GM21447 (cell line): ENCODE results near the gene DCAF7.

ENCODE experiments used
- ATAC-seq: cut with Tn5 transposase; IDR thresholded peaks from one replicate; pipeline ENCODE4 v1.9.1; 2021; ENCODE audit not compliant: unreplicated experiment

The DCAF7 gene

DNA sequence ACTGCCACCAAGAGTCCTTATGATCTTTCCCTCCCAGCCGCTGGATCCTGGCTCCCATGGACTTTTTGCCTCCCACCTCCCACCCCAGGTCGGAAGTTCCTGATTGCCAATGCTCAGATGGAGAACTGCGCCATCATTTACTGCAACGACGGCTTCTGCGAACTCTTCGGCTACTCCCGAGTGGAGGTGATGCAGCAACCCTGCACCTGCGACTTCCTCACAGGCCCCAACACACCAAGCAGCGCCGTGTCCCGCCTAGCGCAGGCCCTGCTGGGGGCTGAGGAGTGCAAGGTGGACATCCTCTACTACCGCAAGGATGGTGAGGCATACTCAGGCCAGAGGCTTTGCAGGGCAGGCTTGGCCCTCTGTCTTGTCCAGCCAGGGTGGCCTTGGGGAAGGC, 26.2 kb upstream of the DCAF7 start:
- no peak for ATAC-seq

DNA sequence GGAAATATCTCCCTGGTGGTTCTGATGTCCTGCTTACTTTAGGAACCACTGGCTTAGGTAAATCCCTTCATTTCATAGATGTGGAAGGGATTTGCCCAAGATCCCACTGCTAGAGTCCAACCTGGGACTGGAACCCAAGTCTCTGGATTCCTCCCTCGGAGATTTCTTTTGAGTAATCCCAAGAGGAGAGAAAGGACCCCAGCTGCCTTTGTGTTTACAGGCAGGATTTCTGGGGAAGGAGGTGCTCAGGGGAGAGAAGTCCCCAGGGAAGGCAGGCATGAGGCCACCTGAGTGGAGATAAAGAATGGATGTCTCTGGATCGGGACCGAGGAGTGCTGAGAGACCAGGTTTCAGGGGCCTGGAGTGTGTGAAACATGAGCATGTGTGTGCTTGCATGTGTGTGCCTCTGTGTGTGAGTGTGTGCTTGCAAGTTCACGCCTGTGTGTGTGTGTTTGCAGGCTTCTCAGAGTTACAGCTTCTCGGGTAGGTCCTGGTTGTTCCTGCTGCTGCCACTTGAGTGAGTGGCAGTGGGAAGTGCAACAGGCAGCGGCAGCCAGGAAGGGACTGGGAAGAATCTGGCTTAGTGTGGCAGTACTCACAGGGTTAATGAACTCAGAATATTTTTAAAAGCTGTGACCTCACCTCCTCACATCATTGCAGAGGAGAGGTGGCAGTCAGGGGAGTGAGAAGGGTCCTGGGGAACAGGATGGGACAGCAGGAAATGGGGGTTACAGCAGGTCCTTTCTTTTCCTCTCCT, 24.9 kb upstream of the DCAF7 start:
- ATAC-seq = no peak

DNA sequence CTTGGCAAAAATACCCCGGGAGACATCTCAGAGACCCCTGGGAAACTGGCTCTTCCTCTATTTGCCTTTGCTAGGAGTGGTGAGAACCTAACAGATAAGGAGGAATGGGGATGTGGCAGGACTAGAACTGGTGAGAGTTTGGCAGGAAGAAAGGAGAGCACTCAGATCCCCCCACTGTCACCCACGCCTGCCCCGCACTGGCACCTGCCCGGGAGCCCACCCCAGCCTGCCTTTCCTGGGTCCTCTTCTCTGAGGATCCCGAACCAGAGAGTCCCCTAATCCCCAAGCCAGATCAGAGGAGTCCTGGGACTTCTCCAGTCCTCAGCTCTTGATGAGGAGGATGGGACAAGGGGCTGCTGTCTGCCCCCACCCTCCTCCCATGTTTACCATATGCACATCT, 23.4 kb upstream of the DCAF7 start:
- no peak for ATAC-seq

DNA sequence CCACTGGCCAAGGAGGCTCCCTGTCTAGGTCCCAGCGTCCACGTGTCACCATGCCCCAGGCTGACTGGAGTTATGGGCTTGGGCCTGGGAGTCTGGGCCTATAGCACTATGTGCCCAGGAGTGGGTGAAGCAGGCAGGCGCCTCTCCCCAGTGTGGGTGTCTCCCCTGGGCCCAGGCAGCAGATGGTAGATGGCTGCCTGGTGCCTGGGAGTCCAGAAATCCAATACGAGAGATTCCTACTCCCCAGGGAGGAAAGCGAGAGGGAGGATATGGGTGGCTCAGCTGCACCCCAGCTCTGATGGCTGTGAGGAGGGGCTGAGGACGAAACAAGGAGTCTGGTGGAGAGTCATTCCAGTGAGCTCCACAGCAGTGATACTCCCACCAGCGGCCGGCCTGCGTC, 22.1 kb upstream of the DCAF7 start:
- no peak for ATAC-seq

DNA sequence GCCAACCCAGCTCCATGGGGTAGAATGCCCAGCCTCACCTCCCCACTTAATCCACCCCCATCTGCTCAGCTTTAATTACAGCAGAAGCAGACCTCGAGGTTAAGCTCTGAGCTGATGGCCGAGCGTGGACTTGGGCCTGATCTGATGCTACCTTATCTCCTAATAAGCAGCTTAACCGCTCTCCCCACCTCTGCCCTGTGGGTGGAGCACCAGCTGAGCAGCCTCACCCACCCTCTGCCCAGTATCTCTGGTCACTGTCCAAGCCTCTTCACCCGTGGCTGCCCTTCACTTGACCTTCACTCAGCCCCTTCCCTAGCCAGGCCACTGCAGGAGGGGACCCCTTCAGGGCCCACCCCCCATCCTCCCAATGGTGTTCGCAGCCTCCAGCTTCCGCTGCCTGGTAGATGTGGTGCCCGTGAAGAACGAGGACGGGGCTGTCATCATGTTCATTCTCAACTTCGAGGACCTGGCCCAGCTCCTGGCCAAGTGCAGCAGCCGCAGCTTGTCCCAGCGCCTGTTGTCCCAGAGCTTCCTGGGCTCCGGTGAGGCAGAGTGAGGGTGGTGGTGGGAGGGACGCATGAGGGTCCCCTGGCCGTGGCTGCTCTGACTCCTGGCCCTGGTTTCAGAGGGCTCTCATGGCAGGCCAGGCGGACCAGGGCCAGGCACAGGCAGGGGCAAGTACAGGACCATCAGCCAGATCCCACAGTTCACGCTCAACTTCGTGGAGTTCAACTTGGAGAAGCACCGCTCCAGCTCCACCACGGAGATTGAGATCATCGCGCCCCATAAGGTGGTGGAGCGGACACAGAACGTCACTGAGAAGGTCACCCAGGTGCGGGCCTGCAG, 20.3 kb upstream of the DCAF7 start:
- ATAC-seq = no peak

DNA sequence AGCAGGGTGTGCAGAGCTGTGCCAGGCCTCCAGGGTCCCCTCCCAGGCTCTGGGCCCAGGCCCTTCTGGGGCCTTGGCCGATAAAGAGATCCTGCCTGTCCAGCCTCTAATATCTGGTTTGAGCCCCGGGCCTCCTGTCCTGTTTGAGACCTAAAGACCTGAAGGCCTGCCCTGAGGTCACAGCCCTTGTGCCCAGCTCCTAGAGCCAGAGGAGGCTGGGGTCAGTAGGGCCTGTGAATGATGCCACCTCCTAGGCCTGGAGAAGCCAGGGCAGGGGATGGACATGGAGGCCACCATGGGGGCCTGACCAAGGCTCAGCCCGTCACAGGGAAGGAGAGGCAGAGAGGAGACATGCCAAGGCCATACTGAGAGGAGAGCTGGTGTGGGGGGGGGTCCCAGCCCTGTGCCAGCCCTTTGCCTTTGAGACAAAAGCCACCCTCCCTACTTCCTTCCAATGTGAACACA, 19.7 kb upstream of the DCAF7 start:
- ATAC-seq = no peak

DNA sequence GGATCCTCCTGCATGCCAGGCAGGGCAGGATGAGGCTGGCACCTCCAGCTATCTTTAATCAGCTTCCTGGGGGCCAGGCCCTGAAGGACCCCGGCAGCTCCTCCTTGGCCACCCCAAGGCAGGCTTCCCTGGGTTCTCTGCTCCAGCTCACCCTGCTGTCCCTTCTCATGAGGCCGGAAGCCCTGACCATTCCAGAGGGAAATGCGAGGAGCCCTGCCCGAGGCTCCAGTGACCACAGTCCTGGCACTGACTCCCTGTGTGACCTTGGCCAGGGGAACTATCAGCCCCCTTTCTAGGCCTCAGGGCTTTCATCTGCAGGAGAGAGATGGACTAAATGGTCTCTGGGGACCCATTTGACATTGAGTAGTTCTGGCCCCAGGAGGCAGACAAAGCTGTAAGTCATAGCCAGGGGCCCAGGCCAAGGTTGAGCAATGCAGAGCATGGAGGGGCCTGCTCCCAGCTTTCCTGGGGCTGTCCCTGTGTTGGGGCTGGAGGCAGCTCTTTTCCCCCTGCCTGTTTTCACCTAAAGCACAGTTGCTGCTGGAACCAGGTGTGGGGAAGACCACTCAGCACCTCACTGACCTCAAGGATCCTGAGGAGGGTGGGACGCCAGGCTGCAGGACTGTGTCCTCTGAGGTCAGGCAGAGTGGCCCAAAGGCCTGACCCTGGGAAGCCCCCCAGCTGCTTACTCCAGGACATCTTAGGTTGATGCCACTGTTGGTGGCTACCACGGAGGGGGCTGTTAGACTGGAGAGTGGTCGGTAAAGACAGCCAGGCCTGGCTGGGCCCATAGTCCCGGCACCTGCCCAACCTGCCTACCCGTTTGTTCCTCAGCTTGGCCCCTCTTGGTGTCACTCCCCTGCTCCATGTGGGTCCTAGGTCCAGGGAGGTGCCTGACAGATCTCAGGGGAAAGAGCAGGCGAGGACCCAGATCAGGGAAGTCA, 19.0 kb upstream of the DCAF7 start:
- ATAC-seq = no peak

DNA sequence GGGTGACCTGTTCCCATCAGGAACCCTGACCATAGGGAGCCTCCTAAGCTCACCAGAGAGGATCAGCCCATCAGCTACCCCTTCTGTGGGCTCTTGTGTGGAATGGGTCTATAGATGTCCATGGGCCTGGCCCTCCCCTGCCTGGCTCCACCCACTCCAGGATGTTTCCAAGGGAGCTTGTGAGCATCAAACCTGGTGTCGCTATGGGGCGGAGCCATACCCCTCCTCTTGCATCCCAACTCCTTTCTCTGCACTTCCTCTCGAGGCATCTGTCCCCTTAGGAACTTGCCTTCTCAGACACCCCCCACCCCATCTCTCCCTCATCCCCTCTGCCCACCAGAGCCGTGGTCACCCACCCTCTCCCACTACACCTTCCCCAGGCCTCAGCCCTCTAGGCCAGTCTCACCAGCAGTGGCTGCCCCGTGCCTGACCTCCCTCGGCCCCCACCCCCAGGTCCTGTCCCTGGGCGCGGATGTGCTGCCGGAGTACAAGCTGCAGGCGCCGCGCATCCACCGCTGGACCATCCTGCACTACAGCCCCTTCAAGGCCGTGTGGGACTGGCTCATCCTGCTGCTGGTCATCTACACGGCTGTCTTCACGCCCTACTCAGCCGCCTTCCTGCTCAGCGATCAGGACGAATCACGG, 16.7 kb upstream of the DCAF7 start:
- no peak for ATAC-seq

DNA sequence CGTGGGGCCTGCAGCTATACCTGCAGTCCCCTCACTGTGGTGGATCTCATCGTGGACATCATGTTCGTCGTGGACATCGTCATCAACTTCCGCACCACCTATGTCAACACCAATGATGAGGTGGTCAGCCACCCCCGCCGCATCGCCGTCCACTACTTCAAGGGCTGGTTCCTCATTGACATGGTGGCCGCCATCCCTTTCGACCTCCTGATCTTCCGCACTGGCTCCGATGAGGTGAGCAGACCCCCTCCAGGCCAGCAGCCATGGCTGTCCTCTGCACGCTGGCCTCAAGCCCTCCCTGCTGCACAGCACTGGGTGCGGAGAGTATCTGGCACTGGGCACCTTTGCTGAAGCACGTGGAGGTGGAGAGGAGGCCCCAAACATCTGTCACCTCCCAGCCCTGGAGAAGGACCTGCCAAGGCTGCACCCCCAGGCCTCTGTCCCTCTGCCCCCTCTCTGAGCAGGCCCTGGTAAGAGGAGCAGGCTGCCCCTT, 16.2 kb upstream of the DCAF7 start:
- no peak for ATAC-seq

DNA sequence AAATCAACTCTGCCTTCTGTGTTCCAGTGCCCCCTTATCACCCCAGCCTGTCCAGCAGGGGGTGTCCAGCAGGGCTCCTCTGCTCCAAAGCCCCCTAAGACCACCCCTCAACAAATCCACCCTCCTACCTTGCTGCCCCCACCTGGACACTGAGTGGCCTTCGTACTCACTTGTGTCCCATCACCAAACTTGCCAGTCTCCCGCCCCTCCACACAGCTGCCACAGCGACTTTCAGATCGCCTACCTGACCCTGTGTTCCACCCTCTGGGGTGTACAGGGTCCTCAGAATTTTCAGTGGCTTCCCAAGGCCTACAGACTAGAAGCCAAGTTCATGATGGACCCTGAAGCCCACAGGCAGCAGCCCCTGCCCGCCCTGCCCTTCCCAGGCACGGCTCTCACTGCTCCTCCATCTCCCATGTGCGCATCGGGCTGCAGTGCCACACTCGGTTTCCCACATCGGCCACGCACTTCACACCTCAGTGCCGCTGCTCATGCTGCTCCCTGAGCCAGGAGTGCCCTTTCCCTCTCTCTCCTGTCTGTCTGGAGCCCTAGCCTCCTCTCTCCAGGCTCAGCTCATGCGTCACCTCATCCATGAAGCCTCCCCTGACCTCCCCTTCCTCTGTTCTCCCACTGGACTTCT, 15.3 kb upstream of the DCAF7 start:
- ATAC-seq = no peak

DNA sequence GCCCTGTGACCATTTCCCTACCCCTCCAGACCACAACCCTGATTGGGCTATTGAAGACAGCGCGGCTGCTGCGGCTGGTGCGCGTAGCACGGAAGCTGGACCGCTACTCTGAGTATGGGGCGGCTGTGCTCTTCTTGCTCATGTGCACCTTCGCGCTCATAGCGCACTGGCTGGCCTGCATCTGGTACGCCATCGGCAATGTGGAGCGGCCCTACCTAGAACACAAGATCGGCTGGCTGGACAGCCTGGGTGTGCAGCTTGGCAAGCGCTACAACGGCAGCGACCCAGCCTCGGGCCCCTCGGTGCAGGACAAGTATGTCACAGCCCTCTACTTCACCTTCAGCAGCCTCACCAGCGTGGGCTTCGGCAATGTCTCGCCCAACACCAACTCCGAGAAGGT, 14.6 kb upstream of the DCAF7 start:
- no peak for ATAC-seq

DNA sequence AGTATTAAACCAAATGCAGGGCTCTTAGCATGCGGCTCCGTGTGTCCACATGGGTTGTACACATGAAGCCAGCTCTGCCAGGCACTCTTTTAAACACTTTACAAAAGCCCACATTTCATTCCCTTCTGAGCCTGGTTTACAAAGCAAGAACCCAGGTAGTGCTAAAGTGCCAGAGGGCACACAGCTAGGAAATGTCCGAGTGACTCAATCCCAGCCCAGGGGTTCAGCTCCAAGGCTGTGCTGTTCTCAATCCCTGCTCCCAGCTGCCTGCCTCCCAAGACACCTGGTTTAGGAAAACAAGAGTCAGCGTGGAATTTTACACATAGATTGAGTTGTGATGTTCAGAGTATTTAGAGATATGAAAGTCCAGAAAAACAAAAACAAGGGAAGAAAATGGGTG, 13.3 kb upstream of the DCAF7 start:
- no peak for ATAC-seq

DNA sequence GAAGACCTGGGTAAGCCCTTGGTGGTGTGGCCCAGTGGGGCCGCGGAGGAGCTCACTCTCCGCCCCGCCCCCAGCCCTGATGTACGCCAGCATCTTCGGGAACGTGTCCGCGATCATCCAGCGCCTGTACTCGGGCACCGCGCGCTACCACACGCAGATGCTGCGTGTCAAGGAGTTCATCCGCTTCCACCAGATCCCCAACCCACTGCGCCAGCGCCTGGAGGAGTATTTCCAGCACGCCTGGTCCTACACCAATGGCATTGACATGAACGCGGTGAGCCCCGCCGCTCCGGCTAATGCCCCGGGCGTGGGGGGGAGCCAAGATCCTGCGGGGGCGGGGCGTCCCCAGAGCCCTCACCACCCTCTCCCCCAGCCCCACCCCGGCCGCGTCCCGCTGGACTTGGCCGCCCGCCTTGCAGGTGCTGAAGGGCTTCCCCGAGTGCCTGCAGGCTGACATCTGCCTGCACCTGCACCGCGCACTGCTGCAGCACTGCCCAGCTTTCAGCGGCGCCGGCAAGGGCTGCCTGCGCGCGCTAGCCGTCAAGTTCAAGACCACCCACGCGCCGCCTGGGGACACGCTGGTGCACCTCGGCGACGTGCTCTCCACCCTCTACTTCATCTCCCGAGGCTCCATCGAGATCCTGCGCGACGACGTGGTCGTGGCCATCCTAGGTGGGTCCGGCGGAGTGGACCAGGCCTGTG, 12.1 kb upstream of the DCAF7 start:
- no peak for ATAC-seq

DNA sequence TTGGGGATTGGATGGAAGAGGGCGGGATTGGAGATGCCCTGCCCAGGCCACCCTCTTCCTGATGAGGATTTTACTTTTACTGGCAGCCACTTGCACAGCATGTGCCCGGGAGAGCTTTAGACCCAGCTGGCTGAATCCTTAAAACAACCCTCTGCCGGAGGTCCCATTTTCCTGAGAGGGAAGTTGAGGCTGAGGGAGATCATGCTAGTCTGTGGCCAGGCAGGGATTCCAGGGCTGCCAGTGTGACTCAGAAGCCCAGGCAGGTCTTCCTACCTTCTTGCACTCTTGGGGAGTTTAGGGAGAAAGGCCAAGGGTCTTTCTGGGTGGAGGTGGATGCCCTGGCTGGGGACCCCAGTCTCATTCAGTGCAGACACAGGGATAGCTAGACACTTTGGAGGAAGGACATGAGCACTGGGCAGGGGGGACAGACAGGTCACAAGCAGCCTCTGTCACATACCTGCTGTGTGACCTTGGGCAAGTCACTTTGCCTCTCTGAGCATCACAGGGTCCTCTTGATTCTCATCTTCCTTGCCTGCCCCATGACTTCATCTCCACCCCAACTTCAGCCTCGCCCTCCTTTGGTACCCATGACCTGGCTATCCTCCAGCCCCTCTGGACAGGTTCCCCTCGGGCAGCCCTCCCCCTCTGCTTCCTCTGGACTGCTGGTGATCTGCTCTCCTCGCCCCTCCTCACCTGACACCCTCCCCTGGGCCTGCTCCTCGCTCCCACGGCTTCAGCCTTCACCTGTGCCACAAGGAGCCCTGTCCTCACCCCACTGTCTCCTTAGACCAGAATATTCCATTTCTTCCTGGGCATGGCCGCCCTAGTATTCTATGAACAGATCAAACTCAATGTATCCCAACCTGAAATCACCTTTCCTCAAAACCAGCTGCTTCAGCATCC, 11.3 kb upstream of the DCAF7 start:
- no peak for ATAC-seq

DNA sequence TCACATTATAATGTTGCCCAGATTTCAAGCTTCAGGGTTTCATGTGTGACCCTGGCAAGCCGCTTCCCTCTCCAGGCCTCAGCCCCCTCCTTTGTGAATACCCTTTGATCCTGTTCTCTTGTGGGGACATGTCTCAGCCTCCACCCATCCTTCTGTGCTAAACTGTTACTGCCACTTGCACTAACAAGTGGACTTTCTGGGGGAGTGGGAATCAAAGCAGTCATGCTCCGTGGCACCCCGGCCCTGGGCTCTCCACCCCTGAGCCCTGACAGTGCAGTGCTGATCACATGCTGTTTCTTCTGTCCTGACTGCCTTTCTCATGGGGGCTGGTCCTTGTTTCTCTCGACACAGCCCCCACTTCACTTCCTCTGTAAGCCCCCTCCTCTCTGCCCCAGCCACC, 9.7 kb upstream of the DCAF7 start:
- no peak for ATAC-seq

DNA sequence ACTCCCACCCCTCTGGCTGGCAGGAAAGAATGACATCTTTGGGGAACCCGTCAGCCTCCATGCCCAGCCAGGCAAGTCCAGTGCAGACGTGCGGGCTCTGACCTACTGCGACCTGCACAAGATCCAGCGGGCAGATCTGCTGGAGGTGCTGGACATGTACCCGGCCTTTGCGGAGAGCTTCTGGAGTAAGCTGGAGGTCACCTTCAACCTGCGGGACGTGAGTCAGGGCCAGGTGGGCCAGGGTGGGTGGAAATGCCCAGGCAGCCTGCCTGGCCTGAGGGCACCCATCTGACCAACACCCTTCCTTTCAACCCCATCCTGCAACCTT, 8.1 kb upstream of the DCAF7 start:
- ATAC-seq = no peak

DNA sequence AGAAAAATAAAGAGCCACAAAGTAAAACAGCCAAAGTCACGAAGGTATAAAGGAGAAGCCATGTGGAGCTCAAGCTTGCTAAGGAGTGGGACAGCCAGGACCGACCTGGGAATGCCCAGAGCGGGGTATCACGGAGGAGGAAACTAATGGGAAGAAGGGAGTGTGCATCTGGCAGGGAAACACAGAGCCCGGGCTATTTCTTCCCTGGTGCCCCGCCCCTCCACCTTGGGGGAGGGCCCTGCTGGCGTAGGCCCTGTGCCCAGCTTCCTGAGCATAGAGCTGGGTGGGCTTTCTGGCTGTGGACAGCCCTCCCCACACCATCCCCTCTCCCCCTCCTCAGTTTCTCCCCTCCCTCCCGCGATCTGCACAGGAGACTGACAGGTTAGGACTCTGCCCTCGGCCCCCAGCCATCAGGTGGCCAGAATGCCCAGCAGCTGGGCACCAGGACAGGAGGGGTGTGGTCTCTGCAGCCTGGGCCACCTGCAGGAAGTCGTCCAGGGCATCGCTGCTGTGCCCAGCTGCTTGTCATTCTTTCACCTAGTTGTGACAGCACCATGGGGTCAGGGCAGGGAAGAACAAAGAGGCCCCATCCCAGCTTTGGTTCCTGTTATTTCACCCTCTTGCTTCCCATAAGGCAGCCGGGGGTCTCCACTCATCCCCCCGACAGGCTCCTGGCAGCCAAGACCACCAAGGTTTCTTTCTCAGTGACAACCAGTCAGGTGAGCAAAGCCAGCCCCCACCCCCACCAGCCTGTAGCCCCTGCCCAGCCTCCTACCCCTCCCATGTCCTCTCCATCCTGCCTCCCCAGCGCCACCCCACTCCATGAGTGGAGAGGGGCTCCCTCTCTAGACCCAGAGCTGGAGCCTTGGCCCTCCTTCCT, 7.1 kb upstream of the DCAF7 start:
- ATAC-seq = no peak
